GM23248 (cell line): ENCODE measurements around the gene NLK. TPM values are rescaled to one million over a fixed set of nuclear protein-coding genes. Genes with fewer than 3 reads are reported as not detected.
"Not testable (repeated sequence)": the region's sequence is repeated elsewhere in the genome, so short reads cannot be mapped to it uniquely, and the experiment has no call there.

ENCODE experiments used
- DNase-seq: peaks from one replicate; pipeline ENCODE4 v3.0.0-alpha.2; 2015
- H2AFZ ChIP-seq: fragments of 200-600 bp; sonication (generic); 2 replicates; pipeline ENCODE4 v1.6.1; 2016; ENCODE audit warnings: antibody characterized with exemption
- H3F3A ChIP-seq: fragments of 200-600 bp; sonication (generic); 2 replicates; pipeline ENCODE4 v1.6.1; 2016; ENCODE audit warnings: mild to moderate bottlenecking, antibody characterized with exemption, mixed run types; ENCODE audit not compliant: insufficient read depth
- H3K27ac ChIP-seq: fragments of 200-600 bp; sonication (generic); 2 replicates; pipeline ENCODE4 v1.5.1; 2016; ENCODE audit warnings: mild to moderate bottlenecking
- H3K27me3 ChIP-seq: fragments of 200-600 bp; sonication (generic); replicated peaks from 2 replicates; pipeline ENCODE4 v1.6.1; 2016; ENCODE audit warnings: mild to moderate bottlenecking; ENCODE audit not compliant: insufficient read depth
- H3K36me3 ChIP-seq: fragments of 200-600 bp; sonication (generic); 2 replicates; pipeline ENCODE4 v1.6.1; 2016; ENCODE audit warnings: low read depth, mild to moderate bottlenecking
- H3K4me1 ChIP-seq: fragments of 200-600 bp; sonication (generic); 2 replicates; pipeline ENCODE4 v1.6.1; 2016; ENCODE audit warnings: mild to moderate bottlenecking; ENCODE audit not compliant: insufficient read depth
- H3K4me2 ChIP-seq: fragments of 200-600 bp; sonication (generic); one replicate; pipeline ENCODE4 v1.6.1; 2016; ENCODE audit warnings: mild to moderate bottlenecking; ENCODE audit not compliant: unreplicated experiment
- H3K4me3 ChIP-seq: fragments of 200-600 bp; sonication (generic); 2 replicates; pipeline ENCODE4 v1.5.1; 2016; ENCODE audit warnings: mild to moderate bottlenecking
- H3K79me2 ChIP-seq: fragments of 200-600 bp; sonication (generic); 2 replicates; pipeline ENCODE4 v1.6.1; 2016; ENCODE audit warnings: mild to moderate bottlenecking; ENCODE audit not compliant: insufficient read depth
- H3K9ac ChIP-seq: fragments of 200-600 bp; sonication (generic); 2 replicates; pipeline ENCODE4 v1.6.1; 2016; ENCODE audit warnings: mild to moderate bottlenecking
- H3K9me2 ChIP-seq: fragments of 200-600 bp; sonication (generic); 2 replicates; pipeline ENCODE4 v1.6.1; 2016; ENCODE audit warnings: mixed run types, mild to moderate bottlenecking, moderate library complexity; ENCODE audit not compliant: insufficient read depth
- H3K9me3 ChIP-seq: fragments of 200-600 bp; sonication (generic); one replicate; pipeline ENCODE4 v1.6.1; 2017; ENCODE audit warnings: low read depth
- H4K20me1 ChIP-seq: fragments of 200-600 bp; sonication (generic); 2 replicates; pipeline ENCODE4 v1.6.0; 2016; ENCODE audit not compliant: insufficient read depth
- EZH2 ChIP-seq: fragments of 200-600 bp; sonication (generic); IDR thresholded peaks from 2 replicates; pipeline ENCODE4 v1.6.1; 2018; ENCODE audit warnings: antibody characterized with exemption, mild to moderate bottlenecking; ENCODE audit not compliant: insufficient read depth, poor library complexity, severe bottlenecking
- EZH2phosphoT487 ChIP-seq: fragments of 200-600 bp; sonication (generic); IDR thresholded peaks from 2 replicates; pipeline ENCODE4 v1.6.1; 2018; ENCODE audit warnings: antibody characterized with exemption, moderate library complexity, mild to moderate bottlenecking, low read depth; ENCODE audit not compliant: insufficient read depth
- WGBS, 2 experiments: methylation state at CpG; one replicate each; pipeline ENCODE4 v1.1.6; 2015 to 2017; ENCODE audit warnings: low lambda C conversion rate in 2 of 2, low coverage in 1 of 2; ENCODE audit errors: missing lambda C conversion rate in 2 of 2; 5-methylcytosine and 5-hydroxymethylcytosine counted together
- in situ Hi-C: fragments of 300-500 bp; cut with MboI; formaldehyde crosslinking; loops from 2 replicates; pipeline ENCODE4 v1.15.0; 2020
- polyA plus RNA-seq: library from polyadenylated mRNA; unstranded; fragments of >200 nt; fragmentation: Nextera tagmentation; extraction: Ambion mirVana; gene quantifications from 2 replicates; pipeline ENCODE4 v1.2.1, GENCODE V29; 2016
- small RNA-seq: library from RNA; depleted of rRNA; stranded (forward); fragments of <200 nt; gene quantifications from one replicate; pipeline ENCODE3, GENCODE V24; 2014; ENCODE audit warnings: low read depth, low replicate concordance
- total RNA-seq: library from RNA; depleted of rRNA; stranded (reverse); fragments of >200 nt; shearing (Covaris generic); gene quantifications from 2 replicates; pipeline ENCODE4 v1.2.3, GENCODE V29; 2014; rRNA removed

Gene NLK
- total and polyA plus RNA-seq, 2 experiments from 2014 or later: 3.8 to 17.6 TPM

DNA sequence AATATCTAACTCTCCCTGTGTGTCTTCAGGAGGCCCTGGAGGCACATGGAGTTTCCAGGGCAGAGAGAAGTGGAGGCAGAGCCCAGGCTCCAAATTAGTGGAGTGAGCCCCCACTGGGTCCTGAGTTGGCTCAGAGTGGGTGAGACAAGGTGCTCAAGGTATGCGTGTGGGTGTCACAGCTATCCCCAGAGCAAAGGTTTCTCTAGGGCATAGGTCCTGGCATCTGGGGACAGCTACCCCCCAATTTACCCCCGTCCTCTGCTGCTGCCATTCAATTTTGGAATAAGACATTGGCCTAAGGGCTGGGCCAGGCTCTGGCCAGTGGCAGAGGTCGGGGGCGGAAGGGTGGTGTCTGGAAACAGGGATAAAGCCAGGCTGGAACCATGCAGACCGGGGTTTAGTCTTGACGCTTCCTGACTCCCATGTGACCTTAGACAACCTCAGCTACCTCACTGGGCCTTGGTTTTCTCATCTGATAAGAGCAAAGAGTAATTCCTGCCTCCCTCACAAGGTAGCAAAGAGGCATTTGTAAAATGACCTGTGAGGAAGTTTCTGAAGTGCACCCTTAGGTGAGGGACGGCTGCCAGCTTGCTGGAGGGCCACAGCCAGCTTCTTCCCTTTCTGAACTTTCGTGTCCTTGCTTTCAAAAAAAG lies 198.3 kb downstream of the NLK start:
- Histone ChIP-seq H3K4me2 (no peak overlapping the region), H3K27ac (no peak overlapping the region), H3K9ac (no peak overlapping the region), H4K20me1 (no peaks in the 10 kb centered on the region), H3K36me3 (no peaks in the 10 kb centered on the region), H3K9me3 (no peaks in the 10 kb centered on the region), H3K79me2 (no peaks in the 10 kb centered on the region), H2AFZ (no peak overlapping the region), H3K27me3 (no peaks in the 10 kb centered on the region), H3K4me3 (no peak overlapping the region), H3F3A (no peaks in the 10 kb centered on the region), H3K9me2 (no peaks in the 10 kb centered on the region), H3K4me1 (no peaks in the 10 kb centered on the region)
- no peak for DNase-seq
- TF ChIP-seq EZH2 (no peak), EZH2phosphoT487 (no peak)
- WGBS, 2 experiments: 78 to 79% methylated on average over 8 of the region's 8 CpGs
- in situ Hi-C loops: no loop called here

DNA sequence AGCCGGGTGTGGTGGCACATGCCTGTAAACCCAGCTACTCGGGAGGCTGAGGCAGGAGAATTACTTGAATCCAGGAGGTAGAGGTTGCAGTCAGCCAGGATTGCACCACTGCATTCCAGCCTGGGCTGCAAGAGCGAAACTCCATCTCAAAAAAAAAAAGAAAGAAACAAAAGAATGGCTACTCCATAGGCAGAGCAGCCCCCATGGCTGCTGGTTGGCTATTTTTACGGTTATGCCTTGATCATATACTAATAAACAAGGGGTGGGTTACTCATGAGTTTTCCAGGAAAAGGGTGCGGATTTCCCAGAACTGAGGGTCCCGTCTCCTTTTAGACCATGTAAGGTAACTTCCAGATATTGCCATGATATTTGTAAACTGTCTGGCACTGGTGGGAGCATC lies 200.3 kb downstream of the NLK start:
- no peak overlapping the region for H2AFZ ChIP-seq
- no peaks in the 10 kb centered on the region for H4K20me1 ChIP-seq
- H3K36me3 ChIP-seq: no peaks in the 10 kb centered on the region
- H3K4me2 ChIP-seq: no peak overlapping the region
- no peaks in the 10 kb centered on the region for H3F3A ChIP-seq
- H3K9me2 ChIP-seq: no peaks in the 10 kb centered on the region
- H3K79me2 ChIP-seq: no peaks in the 10 kb centered on the region
- H3K4me1 ChIP-seq: no peaks in the 10 kb centered on the region
- in situ Hi-C loops: no loop called here
- WGBS, 2 experiments: 65 to 70% methylated on average over 6 of the region's 6 CpGs
- H3K27ac ChIP-seq: no peak overlapping the region
- H3K27me3 ChIP-seq: no peaks in the 10 kb centered on the region
- no peaks in the 10 kb centered on the region for H3K9me3 ChIP-seq
- no peak for DNase-seq
- no peak for TF ChIP-seq EZH2
- no peak for TF ChIP-seq EZH2phosphoT487
- no peak overlapping the region for H3K4me3 ChIP-seq
- no peak overlapping the region for H3K9ac ChIP-seq

DNA sequence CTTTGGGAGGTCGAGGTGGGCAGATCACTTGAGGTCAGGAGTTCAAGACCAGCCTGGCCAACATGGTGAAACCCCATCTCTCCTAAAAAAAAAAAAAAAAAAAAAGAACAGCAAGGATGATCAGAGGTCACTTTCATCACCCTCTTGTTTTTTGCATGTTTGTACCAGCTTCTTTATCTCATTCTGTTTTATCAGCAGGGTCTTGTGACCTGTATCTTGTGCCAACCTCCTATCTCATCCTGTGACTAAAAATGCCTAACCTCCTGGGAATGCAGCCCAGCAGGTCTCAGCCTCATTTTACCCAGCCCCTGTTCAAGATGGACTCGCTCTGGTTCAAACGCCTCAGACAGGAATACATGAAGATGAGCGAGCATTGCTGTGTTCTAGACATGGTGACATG lies 200.8 kb downstream of the NLK start:
- H3K36me3 ChIP-seq, H3F3A ChIP-seq, H3K4me3 ChIP-seq, H3K4me1 ChIP-seq, H3K9me3 ChIP-seq, H2AFZ ChIP-seq, H3K9me2 ChIP-seq, H3K79me2 ChIP-seq, H4K20me1 ChIP-seq, H3K4me2 ChIP-seq, H3K9ac ChIP-seq, H3K27me3 ChIP-seq, DNase-seq, in situ Hi-C loops, H3K27ac ChIP-seq: not testable (repeated sequence)
- 48 to 63% methylated on average over 4 of the region's 4 CpGs for WGBS, 2 experiments

DNA sequence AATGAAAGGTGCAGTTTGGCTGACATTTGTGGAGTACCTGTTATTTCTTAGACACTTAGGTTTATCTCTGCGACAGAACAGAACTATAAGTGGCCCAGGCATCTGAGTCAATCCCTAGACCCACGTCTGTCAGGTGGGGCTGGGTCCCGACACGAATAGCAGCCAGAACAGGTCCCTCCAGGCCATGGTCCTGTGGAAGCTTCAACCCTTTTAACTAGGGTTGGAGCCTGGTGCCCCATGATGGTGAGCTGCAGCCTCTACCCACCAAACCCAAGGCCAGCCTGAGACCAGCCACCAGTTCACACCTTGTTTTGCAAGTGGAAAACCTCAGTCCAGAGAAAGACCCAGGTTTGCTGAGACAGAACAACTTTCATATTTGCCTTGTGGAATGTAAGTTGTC lies 202.0 kb downstream of the NLK start:
- in situ Hi-C loops: no loop called here
- H3K27ac ChIP-seq: no peak overlapping the region
- 76 to 86% methylated on average over 4 of the region's 4 CpGs for WGBS, 2 experiments
- H3K36me3 ChIP-seq: no peaks in the 10 kb centered on the region
- H2AFZ ChIP-seq: no peak overlapping the region
- no peaks in the 10 kb centered on the region for H3K9me3 ChIP-seq
- DNase-seq: no peak
- H3K9ac ChIP-seq: no peak overlapping the region
- no peaks in the 10 kb centered on the region for H3K27me3 ChIP-seq
- no peaks in the 10 kb centered on the region for H3F3A ChIP-seq
- H3K9me2 ChIP-seq: no peaks in the 10 kb centered on the region
- no peaks in the 10 kb centered on the region for H3K79me2 ChIP-seq
- H3K4me1 ChIP-seq: no peaks in the 10 kb centered on the region
- H3K4me2 ChIP-seq: no peak overlapping the region
- H4K20me1 ChIP-seq: no peaks in the 10 kb centered on the region
- no peak overlapping the region for H3K4me3 ChIP-seq
- TF ChIP-seq EZH2phosphoT487 (no peak), EZH2 (no peak)

Small RNAs within 50 kb of the gene (small RNA-seq; reads per million reads assigned to genes)
- not detected for gene RF00006
- not detected for gene RF00156
- gene RF00601: not detected
- gene RPS29P22: not detected

Other genes starting within 250 kb of the NLK start
- gene NOS2, start 242.1 kb upstream of the NLK start, total RNA-seq: not detected in 2 replicates
- not detected in 2 replicates for gene NOS2, start 242.1 kb upstream of the NLK start, polyA plus RNA-seq
- 11.3 and 18.6 TPM in 2 replicates for gene LYRM9, start 149.3 kb upstream of the NLK start, total RNA-seq
- gene LYRM9, start 149.3 kb upstream of the NLK start, polyA plus RNA-seq: 13.2 and 15.4 TPM in 2 replicates